HuH-7 (cell line): ENCODE results near the gene RNF167.
A peak's percentile ranks its signal among the peaks of the same experiment; 100 is the strongest.

Source experiments
- DNase-seq: peaks from one replicate; pipeline ENCODE4 v3.0.0; 2011; ENCODE audit warnings: low spot score

Gene RNF167

DNA sequence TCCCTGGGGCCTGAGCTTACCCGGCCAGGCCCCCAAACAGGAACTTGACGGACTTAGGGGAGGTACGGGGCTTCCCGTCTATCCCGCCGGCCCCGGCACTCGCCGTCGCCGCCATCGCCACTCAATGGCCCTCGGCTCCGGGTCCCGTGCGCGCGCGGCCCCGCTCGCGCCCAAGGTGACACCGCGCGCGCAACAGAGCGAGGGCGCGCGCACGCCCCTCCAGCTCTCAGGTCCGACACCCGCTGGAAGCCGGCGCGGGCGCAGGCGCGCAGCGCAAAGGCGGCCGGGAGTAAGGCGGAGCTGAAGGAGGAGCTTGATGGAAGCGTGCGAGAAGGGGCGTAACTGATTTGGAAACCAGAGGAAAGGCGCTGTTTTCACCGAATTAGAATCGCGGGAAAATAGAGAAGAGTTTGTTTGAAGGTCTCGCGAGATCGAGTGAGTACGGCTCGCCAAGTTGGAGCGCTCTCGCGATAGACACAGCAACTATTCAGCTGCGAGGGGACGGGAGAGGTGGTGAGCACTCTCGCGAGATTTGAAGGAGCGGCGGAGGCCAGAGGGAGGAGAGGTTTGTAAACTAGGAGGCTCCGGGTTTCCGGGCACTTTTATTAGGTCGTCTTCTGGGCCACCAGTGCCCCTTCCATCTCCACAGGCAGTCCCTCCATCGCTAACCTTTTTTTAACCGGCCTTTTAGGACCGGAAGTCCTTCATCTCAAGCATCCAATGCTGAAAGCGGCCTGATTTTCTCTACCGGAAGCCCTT, at the start of gene RNF167, which contains the start of gene SLC25A11:
RNF167 (plus strand) TSS at position 473 of the 759 bp plus-strand sequence. CDS start 642 bp downstream, outside the sequence.
SLC25A11 (minus strand) TSS at position 251 of the 759 bp plus-strand sequence; CDS start at position 115, 136 bp downstream.
- peak; percentile 84 for DNase-seq

DNA sequence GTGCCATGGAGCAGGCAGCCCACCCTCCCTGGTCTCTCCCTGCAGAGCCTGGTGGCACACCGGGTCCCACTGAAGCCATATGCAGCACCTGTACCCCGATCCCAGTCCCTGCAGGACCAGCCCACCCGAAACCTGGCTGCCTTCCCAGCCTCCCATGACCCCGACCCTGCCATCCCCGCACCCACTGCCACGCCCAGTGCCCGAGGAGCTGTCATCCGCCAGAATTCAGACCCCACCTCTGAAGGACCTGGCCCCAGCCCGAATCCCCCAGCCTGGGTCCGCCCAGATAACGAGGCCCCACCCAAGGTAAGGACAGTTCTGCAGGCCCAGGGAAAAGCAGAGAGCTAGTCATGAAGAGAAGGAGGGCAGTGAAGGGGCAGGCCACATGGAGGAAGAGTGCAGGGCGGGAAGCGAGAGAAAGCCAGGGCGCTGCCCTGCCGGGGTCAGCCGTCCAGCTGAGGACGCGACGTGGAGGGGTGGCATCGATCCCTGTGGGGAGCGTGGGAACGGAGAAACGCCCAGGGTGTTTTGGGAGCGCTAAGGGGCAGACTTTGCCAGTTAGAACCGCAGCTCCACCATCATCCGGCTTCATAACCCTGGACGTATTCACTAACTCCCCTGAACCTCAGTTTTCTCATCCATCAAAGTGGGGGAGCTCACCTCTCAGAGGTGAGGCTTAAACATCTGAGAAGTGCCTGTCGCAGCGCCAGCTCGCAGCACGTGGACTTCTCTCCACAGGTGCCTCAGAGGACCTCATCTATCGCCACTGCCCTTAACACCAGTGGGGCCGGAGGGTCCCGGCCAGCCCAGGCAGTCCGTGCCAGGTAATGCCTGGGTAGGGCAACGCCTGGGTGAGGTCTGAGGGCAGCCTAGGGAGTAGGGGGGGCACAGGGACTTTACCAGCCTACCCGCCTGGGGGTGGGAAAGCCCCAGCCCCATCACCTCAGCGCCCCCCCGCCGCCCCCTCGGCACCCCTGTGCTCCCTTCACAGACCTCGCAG, 48.4 kb upstream of the RNF167 start:
- no peak for DNase-seq

DNA sequence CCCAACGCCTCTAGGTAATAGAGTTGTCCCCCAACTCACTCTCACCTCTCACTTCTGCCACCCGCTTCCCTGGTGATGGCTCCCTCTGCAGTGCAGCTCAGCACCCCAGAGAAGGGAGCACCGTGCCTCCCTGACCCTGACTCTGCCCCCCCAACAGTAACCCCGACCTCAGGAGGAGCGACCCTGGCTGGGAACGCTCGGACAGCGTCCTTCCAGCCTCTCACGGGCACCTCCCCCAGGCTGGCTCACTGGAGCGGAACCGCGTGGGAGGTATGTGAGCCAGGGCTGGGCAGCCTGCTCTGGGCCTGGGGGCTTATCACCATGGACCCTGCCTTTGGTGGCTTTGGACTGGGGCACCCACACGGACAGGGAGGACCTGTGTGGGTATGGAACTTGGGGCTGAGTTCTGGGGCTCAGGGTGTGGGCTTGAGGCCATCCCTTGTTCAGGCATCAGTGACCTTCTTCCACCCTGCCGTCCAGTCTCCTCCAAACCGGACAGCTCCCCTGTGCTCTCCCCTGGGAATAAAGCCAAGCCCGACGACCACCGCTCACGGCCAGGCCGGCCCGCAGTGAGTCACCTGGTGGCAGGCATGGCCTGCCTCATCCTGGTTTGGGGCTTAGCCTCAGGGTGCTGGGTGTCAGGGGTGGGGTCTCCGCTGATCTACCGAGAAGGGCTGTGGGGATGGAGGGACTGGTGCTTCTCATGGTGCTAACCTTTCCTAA, 47.4 kb upstream of the RNF167 start:
- DNase-seq: no peak

DNA sequence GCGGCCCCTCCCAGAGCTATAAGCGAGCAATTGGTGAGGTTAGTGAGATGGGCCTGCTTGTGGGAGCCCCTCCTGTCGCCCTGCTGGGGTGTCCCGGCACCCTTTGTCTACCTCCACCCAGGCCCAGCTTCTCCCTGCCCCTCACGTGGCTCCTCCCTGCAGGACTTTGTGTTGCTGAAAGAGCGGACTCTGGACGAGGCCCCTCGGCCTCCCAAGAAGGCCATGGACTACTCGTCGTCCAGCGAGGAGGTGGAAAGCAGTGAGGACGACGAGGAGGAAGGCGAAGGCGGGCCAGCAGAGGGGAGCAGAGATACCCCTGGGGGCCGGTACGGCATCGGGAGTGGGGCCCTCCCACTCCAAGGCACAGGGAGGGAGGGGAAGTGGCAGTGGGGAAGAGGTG, 46.8 kb upstream of the RNF167 start:
- no peak for DNase-seq

DNA sequence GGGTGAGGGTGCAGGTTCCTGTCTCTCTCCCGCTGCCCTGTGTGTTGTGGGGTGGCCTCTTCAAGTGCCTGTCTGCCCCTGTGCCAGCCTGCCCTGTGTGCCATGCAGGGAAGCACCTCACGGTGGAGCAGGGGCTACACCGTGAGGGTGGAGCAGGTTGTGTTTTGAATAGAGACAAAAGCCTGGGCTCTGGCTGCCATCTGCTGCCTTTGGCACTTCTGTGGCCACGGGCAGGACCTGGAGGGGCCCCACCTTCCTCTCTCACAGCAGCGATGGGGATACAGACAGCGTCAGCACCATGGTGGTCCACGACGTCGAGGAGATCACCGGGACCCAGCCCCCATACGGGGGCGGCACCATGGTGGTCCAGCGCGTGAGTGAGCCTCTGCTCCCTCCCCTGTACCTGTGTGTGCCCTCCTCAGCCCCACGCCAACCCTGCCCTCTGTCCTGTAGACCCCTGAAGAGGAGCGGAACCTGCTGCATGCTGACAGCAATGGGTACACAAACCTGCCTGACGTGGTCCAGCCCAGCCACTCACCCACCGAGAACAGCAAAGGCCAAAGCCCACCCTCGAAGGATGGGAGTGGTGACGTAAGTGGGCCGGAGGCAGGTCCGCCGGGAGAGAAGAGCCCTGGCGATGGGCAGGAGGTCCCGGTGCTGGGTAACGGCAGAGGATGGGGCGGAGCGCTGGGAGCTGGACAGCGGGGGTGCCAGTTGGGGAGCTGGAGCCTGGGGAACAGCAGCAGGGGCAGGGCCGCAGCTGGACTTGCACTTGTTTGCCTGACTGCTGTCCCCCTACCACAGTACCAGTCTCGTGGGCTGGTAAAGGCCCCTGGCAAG, 46.1 kb upstream of the RNF167 start:
- DNase-seq: no peak

DNA sequence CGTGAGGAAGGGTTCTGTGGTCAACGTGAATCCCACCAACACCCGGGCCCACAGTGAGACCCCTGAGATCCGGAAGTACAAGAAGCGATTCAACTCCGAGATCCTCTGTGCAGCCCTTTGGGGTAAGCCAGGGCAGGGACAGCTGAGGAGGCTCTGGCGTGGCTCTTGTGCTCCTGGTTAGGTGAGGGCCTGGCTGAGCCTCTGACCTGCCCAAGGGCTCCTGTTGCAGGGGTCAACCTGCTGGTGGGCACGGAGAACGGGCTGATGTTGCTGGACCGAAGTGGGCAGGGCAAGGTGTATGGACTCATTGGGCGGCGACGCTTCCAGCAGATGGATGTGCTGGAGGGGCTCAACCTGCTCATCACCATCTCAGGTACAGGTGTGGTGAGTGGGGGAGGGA, 44.9 kb upstream of the RNF167 start:
- no peak for DNase-seq

DNA sequence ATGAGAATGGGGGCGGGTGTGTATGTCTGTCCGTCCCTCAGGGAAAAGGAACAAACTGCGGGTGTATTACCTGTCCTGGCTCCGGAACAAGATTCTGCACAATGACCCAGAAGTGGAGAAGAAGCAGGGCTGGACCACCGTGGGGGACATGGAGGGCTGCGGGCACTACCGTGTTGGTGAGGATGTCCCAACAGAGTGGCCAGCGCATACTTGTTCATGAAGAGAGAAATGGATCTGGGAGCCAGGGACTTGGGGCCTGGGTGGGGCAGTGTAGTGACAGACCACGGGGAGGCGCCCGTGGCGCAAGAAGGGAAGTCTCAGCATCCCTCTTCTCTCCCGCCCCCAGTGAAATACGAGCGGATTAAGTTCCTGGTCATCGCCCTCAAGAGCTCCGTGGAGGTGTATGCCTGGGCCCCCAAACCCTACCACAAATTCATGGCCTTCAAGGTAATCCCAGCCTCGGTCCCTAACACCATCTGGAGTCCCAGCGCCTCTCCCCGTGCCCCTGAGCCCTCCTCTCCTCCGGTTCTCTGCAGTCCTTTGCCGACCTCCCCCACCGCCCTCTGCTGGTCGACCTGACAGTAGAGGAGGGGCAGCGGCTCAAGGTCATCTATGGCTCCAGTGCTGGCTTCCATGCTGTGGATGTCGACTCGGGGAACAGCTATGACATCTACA, 44.3 kb upstream of the RNF167 start:
- peak; percentile 28 for DNase-seq

DNA sequence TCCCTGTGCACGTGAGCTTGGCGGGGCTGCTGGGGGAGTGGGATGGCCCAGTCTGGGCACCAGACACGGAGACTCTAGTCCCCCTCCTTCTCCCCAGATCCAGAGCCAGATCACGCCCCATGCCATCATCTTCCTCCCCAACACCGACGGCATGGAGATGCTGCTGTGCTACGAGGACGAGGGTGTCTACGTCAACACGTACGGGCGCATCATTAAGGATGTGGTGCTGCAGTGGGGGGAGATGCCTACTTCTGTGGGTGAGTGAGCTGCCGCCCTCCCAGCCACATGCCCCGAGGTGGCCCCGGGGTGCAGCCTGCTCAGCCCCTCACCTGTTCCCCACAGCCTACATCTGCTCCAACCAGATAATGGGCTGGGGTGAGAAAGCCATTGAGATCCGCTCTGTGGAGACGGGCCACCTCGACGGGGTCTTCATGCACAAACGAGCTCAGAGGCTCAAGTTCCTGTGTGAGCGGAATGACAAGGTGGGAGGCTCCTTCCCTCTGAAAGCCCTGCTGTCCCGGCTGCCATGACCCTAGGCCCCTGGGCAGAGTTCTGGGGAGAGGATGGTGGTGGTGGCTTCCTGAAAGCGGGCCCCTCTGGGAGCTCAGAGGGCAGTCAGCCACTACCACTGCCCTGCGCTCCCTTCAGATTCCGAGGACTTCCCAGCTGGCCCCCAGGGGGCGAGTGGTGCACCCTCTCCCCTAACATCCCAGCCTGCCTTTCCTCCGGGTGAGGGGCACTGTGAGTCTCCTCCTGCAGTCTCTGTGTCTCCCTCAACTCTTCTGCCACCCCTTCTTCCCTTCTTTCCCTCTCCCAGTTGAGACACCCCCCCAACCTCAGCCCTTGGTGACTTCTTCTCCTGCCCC, 43.5 kb upstream of the RNF167 start:
- no peak for DNase-seq

DNA sequence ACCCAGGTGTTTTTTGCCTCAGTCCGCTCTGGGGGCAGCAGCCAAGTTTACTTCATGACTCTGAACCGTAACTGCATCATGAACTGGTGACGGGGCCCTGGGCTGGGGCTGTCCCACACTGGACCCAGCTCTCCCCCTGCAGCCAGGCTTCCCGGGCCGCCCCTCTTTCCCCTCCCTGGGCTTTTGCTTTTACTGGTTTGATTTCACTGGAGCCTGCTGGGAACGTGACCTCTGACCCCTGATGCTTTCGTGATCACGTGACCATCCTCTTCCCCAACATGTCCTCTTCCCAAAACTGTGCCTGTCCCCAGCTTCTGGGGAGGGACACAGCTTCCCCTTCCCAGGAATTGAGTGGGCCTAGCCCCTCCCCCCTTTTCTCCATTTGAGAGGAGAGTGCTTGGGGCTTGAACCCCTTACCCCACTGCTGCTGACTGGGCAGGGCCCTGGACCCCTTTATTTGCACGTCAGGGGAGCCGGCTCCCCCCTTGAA, 42.8 kb upstream of the RNF167 start:
- DNase-seq: no peak

DNA sequence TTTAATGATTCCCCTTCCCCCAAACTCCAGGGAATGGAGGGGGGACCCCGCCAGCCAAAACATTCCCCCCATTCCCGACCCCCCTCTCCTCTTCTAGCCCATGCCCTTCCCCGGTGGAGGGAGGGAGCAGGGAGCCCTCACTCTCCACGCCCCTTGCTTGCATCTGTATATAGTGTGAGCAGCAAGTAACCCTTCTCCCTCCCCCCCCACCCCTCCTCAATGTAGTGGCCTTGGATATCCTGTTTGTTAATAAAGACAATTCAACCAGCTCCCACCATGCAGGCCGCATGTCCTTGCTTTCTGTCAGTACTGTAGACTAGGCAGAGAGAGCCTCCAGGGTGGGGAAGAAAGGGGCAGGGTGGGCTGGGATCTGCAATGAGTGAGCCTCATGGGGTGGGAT, 42.3 kb upstream of the RNF167 start:
- DNase-seq: no peak

DNA sequence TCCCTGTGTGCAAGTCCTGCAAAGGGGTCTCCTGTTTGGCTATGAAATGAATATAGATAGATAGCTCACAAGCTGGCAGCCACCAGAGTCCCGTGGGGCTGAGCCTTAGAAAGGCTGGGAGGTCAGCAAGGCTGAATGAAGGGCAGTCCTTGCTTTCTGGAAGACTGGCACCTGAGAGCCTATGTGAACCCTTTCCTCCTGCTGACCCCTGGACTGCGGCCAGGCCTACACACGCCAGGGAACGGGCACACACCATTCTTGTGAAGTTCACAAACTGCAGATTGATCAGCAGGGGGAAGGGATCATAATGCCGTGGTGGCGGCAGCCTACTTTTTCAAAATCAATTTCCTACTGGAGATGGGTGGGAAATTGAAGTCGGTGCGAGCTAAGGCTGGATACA, 41.7 kb upstream of the RNF167 start:
- no peak for DNase-seq

DNA sequence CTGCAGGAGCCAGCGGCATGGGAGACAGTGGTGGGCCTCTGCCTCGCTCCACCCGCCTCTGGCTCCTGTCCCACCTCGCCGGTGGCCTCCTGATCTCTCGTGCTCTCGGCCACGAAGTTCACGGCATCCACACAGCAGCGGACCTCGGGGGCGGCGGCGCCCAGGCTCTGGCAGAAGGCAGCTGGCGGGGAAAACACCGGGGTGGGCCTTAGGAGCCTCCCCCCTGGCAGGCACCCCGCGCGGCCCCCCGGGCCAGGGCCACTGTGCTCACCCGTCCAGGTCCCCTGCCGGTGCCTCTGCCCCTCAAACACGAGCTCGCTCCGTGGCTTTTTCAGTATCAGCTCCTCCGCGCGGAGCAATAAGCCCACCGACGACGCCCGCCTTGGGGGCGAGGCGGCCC, 41.1 kb upstream of the RNF167 start:
- DNase-seq: no peak

DNA sequence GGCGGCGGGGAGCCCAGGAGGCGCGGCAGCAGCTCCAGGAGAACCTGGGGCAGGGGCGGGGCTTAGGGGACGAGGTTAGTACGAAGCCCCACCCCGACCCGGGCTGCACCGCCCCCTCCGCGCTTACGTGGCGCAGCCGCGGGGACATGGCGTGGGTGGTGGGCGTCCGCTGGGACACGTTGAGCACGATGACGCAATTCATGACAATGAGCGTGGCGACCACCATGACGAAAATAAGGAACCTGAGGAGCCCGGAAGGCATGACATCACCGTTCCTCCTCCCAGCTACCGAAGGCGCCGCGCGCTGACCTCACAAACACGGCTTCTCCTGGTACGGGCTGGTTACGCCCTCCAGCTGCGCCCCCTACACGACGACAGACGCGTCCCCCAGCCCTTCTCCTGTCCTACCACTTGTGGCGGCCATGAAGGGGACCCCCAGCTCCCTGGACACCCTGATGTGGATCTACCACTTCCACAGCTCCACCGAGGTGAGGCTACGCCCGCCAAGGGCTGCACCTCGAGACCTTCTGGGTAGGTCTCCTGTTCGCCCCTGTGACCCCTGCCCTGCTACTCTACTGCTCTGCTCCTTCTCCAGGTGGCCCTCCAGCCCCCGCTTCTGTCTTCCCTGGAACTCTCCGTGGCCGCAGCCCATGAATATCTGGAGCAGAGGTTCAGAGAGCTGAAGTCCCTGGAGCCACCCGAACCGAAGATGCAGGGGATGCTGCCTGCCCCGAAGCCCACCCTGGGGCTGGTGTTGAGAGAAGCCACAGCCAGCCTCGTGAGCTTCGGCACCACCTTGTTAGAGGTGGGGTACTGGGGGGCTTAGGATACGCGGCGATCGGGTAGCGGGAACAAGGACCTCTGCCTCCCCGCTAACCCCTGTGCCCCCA, 40.5 kb upstream of the RNF167 start, which contains the start of gene C17orf107:
C17orf107 (plus strand) TSS at position 196 of the 890 bp plus-strand sequence; CDS start at position 423, 227 bp downstream.
- DNase-seq: no peak

DNA sequence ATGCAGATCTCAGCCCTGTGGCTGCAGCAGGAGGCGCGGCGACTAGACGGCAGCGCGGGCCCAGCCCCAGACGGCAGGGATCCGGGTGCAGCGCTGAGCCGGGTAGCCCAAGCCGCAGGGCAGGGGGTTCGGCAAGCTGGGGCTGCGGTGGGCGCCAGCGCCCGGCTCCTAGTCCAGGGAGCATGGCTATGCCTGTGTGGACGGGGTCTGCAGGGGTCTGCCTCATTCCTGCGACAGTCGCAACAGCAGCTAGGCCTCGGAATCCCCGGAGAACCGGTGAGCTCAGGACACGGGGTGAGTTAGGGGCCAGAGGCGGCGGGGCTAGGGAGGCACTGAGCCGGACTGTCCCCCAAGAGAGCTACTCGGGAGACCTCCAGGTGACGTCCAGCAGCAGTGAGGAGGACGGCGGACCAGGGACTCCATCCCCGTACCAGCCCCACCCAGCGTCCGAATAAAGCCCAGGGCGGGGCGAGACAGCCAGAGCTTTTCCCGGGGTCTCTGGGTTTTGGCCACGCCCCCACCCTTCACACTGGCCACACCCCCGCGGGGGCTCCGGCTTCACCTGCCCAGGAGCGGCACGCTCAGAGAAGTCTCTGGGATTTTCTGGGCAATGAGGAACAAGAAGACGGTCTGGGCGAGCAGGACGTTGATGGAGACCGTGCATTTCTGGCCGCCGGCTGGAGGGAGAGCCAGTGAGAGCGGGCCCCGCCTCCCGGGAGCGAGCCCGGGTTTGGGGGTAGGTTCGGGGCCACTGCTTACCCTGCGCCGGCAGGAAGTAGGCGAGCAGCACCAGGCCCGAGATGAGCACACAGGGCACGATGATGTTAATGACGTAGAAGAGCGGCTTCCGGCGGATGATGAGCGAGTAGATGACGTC, 39.6 kb upstream of the RNF167 start:
- DNase-seq: no peak

DNA sequence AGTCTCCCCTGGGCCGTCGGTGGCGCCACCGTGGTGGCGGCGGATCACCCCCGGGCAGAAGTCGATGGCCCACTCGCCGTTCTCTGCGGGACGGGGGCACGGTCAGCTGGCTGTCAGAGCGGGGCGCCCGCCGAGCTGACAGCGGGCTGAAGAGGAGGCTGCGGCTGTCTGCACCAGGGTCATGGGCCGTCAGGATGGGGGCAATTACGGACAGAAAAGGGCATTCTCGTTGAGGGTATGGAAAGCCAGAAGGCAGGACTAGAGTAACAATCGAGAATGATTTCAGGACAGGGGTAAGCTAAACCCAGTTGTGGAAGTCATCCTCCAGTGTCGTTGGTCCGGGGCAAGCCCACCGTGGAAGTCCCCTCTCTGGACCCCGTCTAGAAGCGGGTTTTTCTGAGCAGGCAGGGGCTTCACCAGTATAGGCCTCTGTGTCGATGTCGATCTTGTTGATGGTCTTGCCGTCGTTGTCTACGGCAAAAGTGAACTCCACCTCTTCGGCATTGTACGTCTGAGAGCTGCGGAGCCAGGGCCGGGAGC, 38.9 kb upstream of the RNF167 start:
- DNase-seq: no peak

DNA sequence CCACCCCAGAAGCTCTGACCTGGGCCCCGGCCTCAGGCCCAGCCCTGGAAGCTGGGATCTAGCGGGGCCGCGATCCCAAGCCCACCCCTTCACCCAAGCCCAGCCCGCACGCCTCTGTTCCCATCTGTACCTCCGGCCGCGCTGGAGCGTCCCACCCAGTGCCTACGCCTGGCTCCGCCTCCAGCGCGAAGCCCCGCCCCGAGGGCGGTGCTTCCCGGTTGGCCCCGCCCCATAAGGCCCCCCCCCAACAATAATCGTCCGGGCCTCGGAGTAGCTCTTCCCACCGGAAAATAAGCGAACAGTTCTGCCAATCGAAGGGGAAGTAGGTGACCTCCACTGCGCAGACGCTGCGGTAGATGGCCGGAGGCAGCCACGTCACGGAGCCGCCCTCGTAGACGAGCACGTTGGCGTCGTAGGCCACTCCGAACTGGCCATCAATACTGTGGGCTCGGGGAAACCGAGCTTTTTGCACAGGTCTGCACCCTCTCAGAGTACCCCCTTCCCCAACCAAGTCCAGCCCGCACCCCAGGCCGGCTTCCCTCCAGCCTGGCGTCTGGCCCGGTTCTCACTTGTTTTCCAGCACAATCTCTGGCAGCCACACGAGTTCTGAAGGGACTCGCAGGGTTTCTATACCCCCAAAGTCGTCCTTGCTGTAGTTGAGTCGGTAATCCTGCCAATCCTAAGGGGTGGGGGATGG, 38.3 kb upstream of the RNF167 start:
- DNase-seq: no peak
